Stimulated activated naive CD8-positive, alpha-beta T cell treated with anti-CD3 and anti-CD28 coated beads, Interleukin-15, Interleukin-2, amounts not matched to agents 100 U/mL and 50 U/mL, for 24 hours (primary cell): ENCODE measurements around the gene DGKI.
"Not testable (repeated sequence)": the region's sequence is repeated elsewhere in the genome, so short reads cannot be mapped to it uniquely, and the experiment has no call there.

Source experiments
- ATAC-seq: fragments of 150-1000 bp; cut with Tn5 transposase; one replicate; pipeline ENCODE4 v1.10.0; 2021
- DNase-seq: peaks from one replicate; pipeline ENCODE4 v3.0.0; 2021

Gene DGKI

DNA sequence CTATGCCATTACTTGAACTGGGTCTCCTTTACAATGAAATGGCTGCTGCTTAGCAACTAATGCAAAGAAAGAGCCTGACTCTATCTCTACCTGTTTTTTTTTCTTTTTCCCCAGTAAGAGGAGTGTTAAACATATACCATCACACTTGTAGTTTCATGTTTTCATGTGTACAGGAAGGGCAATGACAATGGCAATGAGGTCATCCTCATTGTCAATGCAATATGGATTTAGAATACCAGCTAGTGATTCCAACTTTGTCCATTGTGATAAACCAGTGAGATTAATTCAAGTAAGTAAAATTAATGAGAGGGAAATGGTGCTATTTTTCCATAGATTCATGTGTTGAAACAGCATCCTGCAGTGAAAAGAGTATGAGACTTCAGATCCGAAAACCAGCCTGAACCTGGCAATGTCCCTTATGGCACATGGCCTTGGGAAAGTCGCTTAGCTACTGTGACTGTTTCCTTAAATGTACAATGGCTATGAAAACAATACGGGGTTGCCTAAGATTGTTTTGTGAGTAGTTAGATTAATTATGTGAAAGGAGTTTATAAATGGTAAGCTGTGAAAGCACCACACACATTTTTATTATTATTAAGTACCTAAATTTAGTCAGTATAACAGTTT lies 11.2 kb downstream of the DGKI start:
- no peak for ATAC-seq
- no peak for DNase-seq

DNA sequence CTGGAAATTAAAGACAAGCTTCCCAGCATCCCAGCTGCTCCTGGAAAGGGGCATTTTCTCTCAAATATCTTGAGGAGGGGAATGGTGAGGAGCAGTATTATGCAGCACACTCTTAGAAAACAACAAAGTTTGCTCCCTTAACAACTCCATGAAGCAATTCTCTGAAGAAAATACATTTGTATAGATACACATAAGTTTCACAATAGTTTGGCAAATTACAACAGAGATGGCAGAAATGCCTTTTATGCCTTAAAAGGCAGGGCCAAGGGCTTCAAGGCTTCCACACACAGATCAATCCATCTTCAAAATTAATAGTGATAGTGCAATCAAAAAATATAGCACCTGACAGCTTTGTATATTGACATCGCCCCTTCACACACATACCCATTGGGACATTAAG lies 12.2 kb downstream of the DGKI start:
- DNase-seq (no peak), ATAC-seq (no peak)

DNA sequence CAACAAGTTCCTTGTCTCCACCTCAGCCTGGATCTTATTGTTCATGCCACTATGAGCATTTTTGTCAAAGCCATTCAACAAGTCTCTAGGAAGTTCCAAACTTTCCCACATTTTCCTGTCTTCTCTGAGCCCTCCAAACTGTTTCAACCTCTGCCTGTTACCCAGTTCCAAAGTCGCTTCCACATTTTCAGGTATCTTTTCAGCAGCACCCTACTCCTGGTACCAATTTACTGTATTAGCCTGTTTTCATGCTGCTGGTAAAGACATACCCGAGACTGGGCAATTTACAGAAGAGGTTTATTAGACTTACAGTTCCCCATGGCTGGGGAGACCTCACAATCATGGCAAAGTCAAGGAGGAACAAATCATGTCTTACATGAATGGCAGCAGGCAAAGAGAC lies 13.8 kb downstream of the DGKI start:
- not testable (repeated sequence) for DNase-seq, ATAC-seq

DNA sequence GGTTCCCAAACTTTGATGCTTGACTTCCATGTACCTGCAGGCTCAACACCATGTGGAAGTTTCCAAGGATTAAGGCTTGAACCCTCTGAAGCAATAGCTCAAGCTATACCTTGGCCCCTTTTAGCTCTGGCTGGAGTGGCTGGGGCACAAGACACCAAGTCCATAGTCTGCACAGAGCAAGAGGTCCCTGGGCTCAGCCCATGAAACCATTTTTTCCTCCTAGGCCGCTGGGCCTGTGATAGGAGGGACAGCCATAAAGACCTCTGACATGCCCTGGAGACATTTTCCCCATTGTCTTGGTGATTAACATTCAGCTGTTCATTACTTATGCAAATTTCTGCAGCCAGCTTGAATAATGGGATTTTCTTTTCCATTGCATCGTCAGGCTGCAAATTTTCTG lies 14.4 kb downstream of the DGKI start:
- ATAC-seq, result no peak

DNA sequence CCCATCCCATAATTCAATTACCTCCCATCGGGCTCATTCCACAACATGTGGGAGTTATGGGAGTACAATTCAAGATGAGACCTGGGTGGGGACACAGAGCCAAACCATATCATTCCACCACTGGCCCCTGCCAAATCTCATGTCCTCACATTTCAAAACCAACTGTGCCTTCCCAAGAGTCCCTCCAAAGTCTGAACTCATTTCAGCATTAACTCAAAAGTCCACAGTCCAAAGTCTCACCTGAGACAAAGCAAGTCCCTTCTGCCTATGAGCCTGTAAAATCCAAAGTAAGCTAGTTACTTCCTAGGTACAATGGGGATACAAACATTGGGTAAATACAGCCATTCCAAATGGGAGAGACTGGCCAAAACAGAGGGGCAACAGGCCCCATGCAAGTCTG lies 15.2 kb downstream of the DGKI start:
- DNase-seq, ATAC-seq: not testable (repeated sequence)

More for the DNA sequence above, 14.4 kb downstream of the DGKI start:
- DNase-seq, result no peak

DNA sequence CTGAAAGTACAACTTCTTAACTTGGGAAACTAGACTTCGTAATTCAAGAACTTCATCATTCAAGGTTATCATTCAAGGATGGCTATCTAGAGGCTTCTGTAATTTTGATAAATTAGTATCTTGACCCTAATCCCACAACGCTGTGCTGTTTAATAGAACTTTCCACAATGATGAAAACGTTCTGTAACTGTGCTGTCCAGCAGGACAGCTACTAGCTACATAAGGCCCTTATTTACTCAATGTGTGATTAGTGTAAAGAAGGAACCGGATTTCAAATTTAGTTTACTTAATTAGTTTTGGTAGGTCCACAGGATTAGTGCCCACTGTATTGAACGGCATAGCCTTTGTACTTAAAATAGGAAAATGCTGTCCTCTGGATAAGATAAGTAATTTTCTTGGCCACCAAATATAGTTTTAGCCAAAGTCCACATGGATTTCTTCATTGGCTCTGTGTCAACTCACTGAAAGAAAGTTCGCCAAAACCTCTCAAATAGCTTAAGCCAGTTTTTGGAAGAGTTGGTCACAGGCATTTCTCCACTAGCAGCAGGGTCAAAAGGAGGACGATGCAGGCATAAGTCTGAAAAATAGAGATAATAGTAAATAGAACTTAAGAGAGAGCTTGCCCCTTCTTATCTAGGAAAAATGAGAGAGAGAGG lies 17.3 kb downstream of the DGKI start:
- no peak for DNase-seq
- ATAC-seq, result no peak

DNA sequence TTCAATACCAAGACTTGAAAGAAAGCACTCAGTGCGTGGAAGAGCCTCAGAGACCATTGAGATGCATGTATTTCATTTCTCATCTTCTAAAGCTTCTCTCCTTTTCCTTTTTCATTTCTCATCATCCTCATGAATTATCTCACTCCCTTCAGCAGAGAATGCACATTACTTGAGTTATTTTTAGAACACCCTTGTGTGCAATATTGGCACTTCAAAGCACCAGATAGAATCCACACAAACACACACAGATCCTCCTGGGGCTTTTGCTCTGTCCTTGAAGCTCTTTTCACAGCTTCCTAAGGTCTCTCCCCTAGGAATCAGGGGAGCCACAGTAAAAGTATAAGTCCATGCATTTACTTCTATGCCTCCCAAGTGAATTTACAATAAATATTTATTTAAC lies 18.3 kb downstream of the DGKI start:
- ATAC-seq, result no peak
- DNase-seq, result no peak

DNA sequence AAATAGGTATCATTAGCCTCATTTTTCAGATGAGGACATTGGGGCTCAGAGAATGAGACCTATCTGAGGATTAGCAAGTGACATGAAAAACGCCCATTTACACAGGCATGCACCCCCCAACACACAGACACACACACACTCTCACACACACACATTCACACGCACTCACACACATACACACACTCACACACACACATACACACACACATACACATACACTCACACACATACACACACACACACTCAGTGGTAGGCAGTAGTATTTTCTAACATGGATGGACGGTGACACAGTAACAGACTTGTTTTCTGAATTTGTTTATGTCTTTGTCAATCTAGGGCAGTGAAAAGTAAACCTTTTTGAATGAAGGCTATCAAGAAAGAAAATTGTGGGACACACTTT lies 21.3 kb downstream of the DGKI start:
- DNase-seq (no peak), ATAC-seq (no peak)

DNA sequence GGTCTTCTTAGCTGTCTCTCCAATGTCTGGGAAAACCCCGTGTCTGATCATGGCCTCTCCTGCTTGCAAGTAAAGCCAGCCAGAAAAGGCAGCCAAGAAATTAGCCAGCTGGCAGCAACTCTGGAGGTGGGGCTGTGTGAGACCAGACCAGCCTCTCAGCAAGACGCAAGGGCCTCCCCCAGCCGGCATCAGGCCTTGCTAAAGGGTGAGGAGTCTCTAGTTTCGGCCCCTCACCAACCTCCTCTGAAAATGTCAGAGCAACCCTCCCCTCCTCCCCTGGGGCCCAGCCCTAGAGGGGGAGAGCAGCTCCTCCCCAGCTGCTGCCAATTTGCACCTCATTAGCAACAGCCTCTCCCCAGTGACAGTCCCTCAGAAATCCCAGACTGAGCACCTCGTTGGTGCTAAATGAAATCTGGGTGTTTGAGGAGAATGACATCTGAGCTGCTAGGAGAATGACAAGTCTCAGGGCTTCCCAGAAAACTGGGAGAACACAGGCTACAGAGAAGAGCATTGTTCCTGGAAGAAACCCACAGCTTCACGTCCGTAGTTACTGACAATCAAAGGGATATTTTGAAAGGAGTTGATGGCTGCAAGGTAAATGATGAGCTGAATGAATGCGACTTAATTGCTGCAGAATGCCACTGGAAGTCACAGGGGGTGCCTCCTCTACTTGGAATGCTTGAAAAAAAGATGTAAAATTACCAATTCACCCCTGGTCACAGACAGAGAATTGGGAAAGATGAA lies 25.9 kb downstream of the DGKI start:
- no peak for ATAC-seq
- DNase-seq, result no peak

DNA sequence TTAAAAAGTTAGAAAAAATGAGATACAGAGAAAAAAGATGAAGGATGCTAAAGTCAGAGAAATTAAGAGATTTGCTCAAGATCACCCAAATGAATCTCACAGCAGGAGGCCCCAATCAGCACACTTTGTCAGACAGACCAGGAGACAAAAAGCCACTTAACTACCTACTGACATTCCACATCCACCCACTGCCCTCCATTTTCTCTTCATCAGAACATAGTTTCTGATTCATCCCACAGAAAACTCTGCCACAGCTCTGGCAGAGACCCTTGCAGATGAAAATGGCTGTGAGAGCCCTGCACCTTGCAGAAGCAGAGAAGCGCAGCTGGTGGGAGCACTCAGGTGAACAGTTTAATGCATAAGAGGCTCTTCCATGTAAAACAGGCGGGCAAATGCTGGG lies 26.6 kb downstream of the DGKI start:
- no peak for DNase-seq
- ATAC-seq, result no peak

DNA sequence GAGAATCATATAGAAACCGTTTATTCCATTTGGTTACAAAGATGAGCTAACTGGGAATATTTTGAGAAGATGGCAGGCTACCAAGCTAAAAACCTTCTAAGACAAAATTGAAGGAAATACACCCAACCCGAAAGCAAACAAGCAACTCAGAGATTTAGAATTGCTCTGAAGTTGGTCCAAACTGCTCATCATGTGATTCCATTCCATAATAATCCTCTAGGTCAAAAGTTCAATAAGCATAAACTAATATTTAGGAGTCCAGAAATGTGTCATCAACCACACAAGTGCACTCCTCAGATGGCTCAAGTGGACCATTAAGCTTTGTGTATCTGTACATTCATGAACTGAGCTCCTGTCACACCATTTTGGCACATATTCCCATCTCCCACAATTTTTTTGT lies 28.7 kb downstream of the DGKI start:
- DNase-seq, result no peak
- no peak for ATAC-seq

DNA sequence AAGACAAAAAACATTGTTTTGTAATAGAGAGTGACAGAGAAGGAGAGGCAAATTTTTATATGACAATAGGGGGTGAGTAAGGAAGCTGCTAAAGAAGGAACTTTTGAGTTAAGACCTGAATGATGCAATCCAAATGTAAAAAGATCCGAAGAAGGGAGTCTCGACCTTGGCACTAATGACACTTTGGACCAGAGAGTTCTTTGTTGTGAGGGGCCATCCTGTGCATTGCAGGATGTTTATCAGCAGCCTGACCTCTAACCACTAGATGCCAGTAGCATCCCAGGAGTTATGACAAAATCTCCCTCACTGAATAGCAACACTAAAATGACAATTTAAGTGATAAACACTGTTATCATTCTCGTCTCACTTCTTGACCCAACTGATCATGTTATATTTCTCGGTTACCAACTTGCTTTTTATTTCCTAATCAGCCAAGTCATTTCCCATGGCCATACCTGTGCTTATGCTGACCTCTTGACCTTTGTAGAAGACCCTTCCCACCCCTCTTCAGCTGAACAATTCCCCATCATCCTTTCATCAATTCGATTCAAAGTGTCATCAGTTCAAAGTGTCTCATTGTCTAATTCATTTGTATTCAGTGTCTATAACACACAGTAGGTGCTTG lies 30.0 kb downstream of the DGKI start:
- ATAC-seq, result no peak
- no peak for DNase-seq

DNA sequence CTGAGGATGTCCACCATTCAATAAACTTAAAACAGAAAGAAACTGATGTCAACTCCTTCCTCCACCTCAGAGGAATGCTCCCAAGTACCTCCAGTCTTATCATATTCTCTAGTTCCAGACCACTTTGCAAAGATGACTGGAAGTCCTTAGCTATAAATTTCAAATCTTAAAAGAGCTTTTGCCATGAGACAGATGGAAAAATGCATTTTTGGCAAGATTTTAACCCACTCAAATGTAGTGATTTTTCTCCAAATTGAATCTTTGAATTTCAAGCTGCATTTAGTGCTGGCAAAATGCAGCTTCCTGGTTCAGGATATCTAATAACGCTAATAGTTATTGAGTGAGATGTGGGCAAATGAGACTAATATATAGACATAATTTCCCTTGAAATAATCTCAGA lies 33.2 kb downstream of the DGKI start:
- ATAC-seq (no peak), DNase-seq (no peak)

DNA sequence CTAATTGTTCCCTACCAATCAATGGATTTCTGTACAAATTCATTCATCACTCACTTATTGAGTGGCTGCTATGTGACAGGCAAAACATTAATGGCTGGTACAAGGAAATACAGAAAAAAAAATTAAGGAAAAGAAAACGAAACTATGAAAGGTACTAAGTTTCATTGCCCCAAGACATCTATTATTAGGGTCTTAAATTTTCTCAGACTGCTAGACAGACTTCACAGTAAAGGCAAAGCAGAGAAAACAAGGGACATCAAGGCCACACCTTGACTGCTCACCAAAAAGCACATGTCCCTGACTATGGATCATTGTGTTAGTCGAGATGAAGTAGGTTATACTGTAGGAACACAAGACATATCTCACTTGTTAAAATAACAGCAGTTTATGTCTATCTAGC lies 36.5 kb downstream of the DGKI start:
- DNase-seq (no peak), ATAC-seq (no peak)

DNA sequence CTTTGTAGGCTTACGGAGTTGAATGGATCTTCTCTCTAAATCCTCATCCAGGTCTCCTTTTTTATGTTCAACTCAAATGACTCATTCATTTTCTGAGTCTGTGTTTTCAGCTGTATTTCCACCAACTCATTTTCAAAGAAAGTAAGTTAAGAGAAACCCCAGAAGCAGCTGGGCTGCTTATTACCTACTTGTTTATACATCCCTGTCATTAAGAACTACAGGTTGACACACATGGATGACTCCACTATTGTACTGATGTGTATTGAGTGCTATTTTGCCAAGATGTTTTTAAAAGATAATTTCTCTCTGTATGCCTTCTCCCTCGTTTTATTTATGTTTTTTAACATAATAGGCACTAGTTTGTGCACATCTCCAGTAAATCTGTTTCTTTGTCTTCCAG lies 41.9 kb downstream of the DGKI start:
- no peak for ATAC-seq
- no peak for DNase-seq

DNA sequence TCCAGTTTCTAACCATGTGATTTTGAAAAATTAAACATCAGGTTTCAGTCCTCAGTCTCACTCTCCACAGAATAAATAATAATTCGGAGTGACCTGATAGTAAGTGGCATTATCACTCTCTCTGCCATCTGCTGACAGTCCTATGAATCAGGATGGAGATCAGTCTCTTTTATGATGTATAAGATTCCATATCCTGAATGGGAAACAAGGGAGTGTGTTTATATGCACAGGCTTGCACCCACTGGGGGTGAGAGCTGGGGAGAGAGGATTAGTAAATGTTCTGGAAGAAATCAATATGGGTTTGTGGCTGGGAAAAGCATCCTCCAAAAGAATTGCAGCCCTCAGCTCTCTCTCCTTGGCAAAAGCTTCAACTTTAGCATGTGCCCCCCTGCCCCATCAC lies 45.3 kb downstream of the DGKI start:
- ATAC-seq, result no peak

DNA sequence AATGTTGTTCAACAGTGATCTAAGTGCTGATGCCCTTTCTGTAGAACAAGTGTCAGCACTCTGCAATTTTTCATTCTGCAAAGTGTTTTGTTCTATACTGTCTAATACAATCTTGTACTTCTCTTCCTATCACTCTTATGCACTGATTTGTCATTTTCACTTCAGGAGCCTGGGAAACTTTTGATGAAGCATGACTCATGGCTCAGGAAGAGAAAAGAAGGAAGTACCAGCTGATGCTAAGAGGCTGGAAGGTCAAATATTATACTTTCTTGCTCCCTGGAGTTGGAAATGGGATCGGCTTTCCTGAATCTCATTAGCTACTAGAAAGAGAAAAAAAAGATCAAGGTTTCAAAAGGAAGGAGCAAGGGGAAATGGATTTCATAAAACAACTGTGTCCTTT lies 45.8 kb downstream of the DGKI start:
- DNase-seq (no peak), ATAC-seq (no peak)

More for the DNA sequence above, 45.3 kb downstream of the DGKI start:
- no peak for DNase-seq

DNA sequence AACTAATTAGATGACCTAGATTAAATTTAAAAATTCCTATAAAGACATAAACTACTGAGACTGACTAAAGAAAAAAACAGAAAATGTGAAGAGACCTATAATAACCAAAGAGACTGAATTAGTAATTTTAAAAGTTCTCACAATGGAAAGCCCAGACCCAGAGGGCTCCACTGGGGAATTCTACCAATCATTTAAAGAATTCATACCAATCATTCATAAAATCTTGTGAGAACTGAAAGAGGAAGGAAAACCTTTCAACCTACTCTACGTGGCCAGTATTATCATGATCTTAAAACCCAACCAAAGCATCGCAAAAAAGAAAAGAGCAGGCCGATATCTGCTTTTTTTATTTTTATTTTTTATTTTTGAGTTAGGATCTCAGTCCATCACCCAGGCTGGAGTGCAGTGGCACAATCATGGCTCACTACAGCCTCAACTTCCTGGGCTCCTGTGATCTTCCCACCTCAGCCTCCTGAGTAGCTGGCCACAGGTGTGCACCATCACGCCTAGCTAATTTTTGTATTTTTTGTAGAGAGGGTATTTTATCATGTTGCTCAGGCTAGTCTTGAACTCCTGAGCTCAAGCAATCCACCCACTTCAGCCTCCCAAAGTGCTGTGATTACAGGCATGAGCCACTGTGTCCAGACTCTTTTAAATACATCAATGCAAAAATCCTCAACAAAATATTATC lies 48.6 kb downstream of the DGKI start:
- no peak for ATAC-seq
- DNase-seq, result no peak

DNA sequence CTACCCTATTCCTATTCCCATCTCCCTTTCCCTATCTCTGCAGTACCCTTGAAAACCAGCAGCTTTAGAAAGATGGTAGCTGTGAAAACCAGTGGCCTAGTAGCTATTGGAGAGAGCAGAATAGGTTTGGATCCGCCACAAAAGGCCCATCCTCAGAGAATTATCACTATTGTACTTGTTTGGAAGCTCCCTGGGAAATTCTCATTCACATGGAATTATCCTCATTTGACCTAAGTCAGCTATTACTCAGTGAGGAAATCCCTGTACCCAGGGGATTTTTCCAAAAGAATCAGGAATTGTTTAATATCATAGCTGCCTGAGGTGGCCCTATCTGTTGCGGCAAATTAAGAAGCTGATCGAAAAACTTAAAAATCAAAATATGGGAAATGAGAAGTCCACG lies 51.6 kb downstream of the DGKI start:
- DNase-seq (no peak), ATAC-seq (no peak)

DNA sequence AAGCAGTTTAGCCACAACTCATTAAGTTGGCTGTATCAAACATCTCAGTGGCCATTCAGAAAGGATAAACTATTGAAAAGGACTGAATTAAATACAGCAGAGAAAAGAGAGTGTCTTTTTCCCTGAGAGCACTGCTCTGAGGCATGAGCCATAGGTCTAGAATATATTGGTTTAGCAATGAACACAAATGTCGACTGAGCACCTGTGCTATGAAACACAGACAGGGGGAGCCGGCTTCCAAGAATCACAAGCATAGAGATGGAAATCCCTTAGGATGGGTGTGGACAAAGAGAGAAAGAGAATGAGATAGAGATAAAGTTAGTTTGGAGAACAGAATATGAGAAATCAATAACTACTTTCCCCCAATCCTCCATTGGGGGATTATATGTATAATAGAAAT lies 54.8 kb downstream of the DGKI start:
- DNase-seq (no peak), ATAC-seq (no peak)

DNA sequence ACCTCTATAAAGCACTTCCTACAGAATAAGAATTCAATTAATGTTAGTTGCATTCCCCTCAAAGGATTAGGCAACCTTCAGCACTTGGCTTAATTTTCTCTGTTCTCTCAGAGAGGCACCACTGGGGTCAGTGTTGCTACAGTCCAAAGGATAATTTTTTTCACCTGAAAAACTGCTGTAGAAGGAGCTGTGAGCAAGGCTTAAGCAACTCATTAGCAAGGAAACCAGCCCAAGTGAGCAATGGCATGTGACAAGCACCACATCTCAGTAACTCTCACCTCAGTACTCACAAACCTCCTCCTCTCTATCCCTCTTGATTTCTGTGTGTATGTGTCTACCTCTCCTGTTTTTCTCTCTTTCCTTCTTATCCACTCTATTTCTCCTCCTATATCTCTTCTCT lies 55.9 kb downstream of the DGKI start:
- no peak for ATAC-seq
- no peak for DNase-seq

DNA sequence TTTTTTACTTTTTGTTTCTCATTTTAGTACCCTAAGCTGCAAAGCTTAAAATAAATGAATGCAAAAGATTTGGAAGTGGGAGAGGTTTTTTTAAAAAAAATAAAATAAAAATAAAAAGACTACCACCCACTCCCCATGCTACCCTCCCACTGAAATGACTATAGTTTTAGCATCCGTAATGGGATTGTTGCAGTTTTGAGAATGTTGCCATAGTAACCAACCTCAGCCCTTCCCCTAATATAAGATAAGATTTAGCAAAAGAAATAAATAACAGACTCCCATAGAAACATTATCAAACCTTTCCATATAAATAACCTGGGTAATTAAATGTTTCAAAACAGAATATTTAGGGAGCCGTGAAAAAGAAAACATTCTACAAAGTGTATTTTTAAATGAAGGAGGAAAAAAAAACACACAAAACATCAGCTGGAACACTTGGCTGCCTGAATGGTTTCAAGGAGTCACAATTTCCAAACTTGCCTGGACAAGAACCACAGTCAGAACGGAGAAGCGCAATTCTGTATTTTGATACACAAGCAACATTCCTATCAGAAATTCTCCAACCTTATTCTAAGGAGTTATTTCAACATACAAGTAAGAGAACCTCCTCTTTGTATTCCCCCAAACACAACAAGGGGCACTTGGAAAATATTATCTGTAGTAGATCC lies 57.4 kb downstream of the DGKI start:
- ATAC-seq (no peak), DNase-seq (no peak)
